Measurements from ENCODE around the gene VWA8. TPM values are rescaled to one million over a fixed set of nuclear protein-coding genes. Genes with fewer than 3 reads are reported as not detected.
"Not testable (repeated sequence)": the region's sequence is repeated elsewhere in the genome, so short reads cannot be mapped to it uniquely, and the experiment has no call there.

Gene VWA8
- total and polyA plus RNA-seq, 2 of the 13 experiments (the other 11 are each of a cell fraction or from before 2014, with no cell fraction given) = 9.1 to 17.3 TPM

- no TSS peak for BruUV-seq (replicated peaks)
- 66% methylated on average over 2 of the region's 2 CpGs for WGBS (ENCODE audit: low lambda C conversion rate)
- FAIRE-seq (no peak), ATAC-seq (no peak), DNase-seq (ENCODE audit: low spot score) (no peak)
- H3K4me2 ChIP-seq (ENCODE audit: low read depth, low read length) = no peak overlapping the region
- TF ChIP-seq KDM5B (CRISPR knock-in tag; IDR thresholded peaks at IDR 0.05; ENCODE audit: borderline replicate concordance) = no peak
- no peak for TF ChIP-seq ZNF280B (CRISPR knock-in tag; IDR thresholded peaks at IDR 0.05; ENCODE audit: borderline replicate concordance)
- TF ChIP-seq ZNF549 (CRISPR knock-in tag; IDR thresholded peaks at IDR 0.05) = no peak
- no peak for TF ChIP-seq KAT2B (IDR thresholded peaks at IDR 0.05; ENCODE audit: borderline replicate concordance, low read depth, low read length)
- no peak for TF ChIP-seq ZNF3 (CRISPR knock-in tag; IDR thresholded peaks at IDR 0.05)
- no peak for TF ChIP-seq ZMAT3 (CRISPR knock-in tag; conservative IDR thresholded peaks at IDR 0.05)
- no peak for TF ChIP-seq ZNF580 (CRISPR knock-in tag; IDR thresholded peaks at IDR 0.05; ENCODE audit: borderline replicate concordance, low read depth)
- TF ChIP-seq POLR2AphosphoS5 (IDR thresholded peaks at IDR 0.05; ENCODE audit: low read depth, low read length) = no peak
- TF ChIP-seq SRY (CRISPR knock-in tag; IDR thresholded peaks at IDR 0.05) = no peak
- H3K9ac ChIP-seq (ENCODE audit: insufficient read depth, low read depth, low read length) = no peak overlapping the region
- CTCF ChIA-PET (ENCODE audit: low intra/inter-chr PET ratio, low total read pairs) = no interaction called here
- H3K36me3 ChIP-seq (replicated peaks in 1 of 2; ENCODE audit: control insufficient read depth in 1 of 2, insufficient read depth in 2 of 2, low read length in 2 of 2) = peaks cover 0 to 10% of the 10 kb centered on the region in 2 experiments; a peak in 3 of 5 replicates
- in situ Hi-C loops (cut with HindIII; ENCODE audit: extremely low pct_ligation_motif_present, low pct_unique_long_range_greater_than_20kb) (no loop called here), intact Hi-C loops (cut with micrococcal nuclease; ENCODE audit: unreplicated experiment) (no loop called here)
- H3K27me3 ChIP-seq (ENCODE audit: control insufficient read depth in 1 of 2, insufficient read depth in 2 of 2, low read length in 2 of 2) = no peaks in the 10 kb centered on the region
- no peak overlapping the region for H3K4me3 ChIP-seq (replicated peaks in 1 of 3; ENCODE audit: insufficient read depth in 1 of 3, low read depth in 2 of 3, low read length in 3 of 3)
- H3K27ac ChIP-seq (ENCODE audit: extremely low read length, insufficient read depth, low read length) = no peak overlapping the region
- no peak overlapping the region for H2AFZ ChIP-seq (ENCODE audit: low read length)
- H3K79me2 ChIP-seq (ENCODE audit: insufficient read depth, low read length) = no peaks in the 10 kb centered on the region
- no peaks in the 10 kb centered on the region for H3K4me1 ChIP-seq (ENCODE audit: insufficient read depth, low read length)
- no peaks in the 10 kb centered on the region for H3K9me3 ChIP-seq (ENCODE audit: low read length)
- POLR2A ChIA-PET = no interaction called here
- H4K20me1 ChIP-seq (ENCODE audit: insufficient read depth, low read length) = no peaks in the 10 kb centered on the region
Measured at GRCh38 chr13:41835871-41836270, 125.0 kb downstream of the VWA8 start.

DNA sequence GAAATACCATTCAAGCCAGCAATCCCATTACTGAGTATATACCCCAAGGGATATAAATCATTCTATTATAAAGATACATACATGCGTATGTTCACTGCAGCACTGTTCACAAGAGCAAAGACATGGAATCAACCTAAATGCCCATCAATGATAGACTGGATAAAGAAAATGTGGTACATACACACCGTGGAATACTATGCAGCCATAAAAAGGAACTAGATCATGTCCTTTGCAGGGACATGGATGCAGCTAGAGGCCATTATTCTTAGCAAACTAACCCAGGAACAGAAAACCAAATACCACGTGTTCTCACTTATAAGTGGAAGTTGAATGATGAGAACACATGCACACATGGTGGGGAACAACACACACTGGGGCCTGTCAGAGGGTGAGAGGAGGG, 126.2 kb downstream of the VWA8 start:
- H3K79me2 ChIP-seq (ENCODE audit: insufficient read depth, low read length); H4K20me1 ChIP-seq (ENCODE audit: insufficient read depth, low read length); H3K27ac ChIP-seq (ENCODE audit: extremely low read length, insufficient read depth, low read length); DNase-seq (ENCODE audit: low spot score); H3K27me3 ChIP-seq (ENCODE audit: control insufficient read depth in 1 of 2, insufficient read depth in 2 of 2, low read length in 2 of 2); H3K4me2 ChIP-seq (ENCODE audit: low read depth, low read length); CTCF ChIA-PET (ENCODE audit: low intra/inter-chr PET ratio, low total read pairs); H3K9me3 ChIP-seq (ENCODE audit: low read length); FAIRE-seq; intact Hi-C loops (cut with micrococcal nuclease; ENCODE audit: unreplicated experiment); H3K4me1 ChIP-seq (ENCODE audit: insufficient read depth, low read length); BruUV-seq (replicated peaks); H3K4me3 ChIP-seq (replicated peaks in 1 of 3; ENCODE audit: insufficient read depth in 1 of 3, low read depth in 2 of 3, low read length in 3 of 3); H3K9ac ChIP-seq (ENCODE audit: insufficient read depth, low read depth, low read length); in situ Hi-C loops (cut with HindIII; ENCODE audit: extremely low pct_ligation_motif_present, low pct_unique_long_range_greater_than_20kb); POLR2A ChIA-PET; ATAC-seq; H2AFZ ChIP-seq (ENCODE audit: low read length): not testable (repeated sequence)
- peaks cover 0 to 10% of the 10 kb centered on the region in 2 experiments; a peak in 3 of 5 replicates for H3K36me3 ChIP-seq (replicated peaks in 1 of 2; ENCODE audit: control insufficient read depth in 1 of 2, insufficient read depth in 2 of 2, low read length in 2 of 2)
- 97% methylated on average over 3 of the region's 3 CpGs for WGBS (ENCODE audit: low lambda C conversion rate)
